ENCODE data around the gene GPC6. TPM values are rescaled to one million over a fixed set of nuclear protein-coding genes. Genes with fewer than 3 reads are reported as not detected.

GPC6 gene
- total RNA-seq, 1 experiment from 2014 or later: 16.7 TPM

GRCh38 chr13:93265800-93266199, 39.2 kb downstream of the GPC6 start:
- no peak for DNase-seq (ENCODE audit: extremely low read depth, low read depth)

DNA sequence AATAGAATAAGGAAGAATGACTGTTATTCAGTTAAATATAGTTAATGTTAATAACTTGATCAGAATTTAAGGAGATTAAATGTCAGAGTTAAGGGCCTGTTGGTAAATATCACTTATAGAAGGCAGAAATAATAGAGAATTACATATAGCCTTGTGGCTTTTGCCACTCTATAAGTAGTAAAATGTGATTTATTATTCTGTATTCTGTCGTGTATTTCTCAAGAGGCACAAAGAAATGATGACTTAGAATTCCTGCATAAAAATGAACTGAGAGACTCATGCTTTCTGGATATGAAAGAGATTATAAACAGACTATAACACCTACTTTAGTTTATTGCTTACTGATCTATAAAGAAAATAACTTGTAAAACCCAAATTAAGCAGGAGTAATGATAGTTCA, 40.1 kb downstream of the GPC6 start:
- DNase-seq (ENCODE audit: extremely low read depth, low read depth): no peak

GRCh38 chr13:93268327-93269028, 41.9 kb downstream of the GPC6 start:
- DNase-seq (ENCODE audit: extremely low read depth, low read depth): no peak

DNA sequence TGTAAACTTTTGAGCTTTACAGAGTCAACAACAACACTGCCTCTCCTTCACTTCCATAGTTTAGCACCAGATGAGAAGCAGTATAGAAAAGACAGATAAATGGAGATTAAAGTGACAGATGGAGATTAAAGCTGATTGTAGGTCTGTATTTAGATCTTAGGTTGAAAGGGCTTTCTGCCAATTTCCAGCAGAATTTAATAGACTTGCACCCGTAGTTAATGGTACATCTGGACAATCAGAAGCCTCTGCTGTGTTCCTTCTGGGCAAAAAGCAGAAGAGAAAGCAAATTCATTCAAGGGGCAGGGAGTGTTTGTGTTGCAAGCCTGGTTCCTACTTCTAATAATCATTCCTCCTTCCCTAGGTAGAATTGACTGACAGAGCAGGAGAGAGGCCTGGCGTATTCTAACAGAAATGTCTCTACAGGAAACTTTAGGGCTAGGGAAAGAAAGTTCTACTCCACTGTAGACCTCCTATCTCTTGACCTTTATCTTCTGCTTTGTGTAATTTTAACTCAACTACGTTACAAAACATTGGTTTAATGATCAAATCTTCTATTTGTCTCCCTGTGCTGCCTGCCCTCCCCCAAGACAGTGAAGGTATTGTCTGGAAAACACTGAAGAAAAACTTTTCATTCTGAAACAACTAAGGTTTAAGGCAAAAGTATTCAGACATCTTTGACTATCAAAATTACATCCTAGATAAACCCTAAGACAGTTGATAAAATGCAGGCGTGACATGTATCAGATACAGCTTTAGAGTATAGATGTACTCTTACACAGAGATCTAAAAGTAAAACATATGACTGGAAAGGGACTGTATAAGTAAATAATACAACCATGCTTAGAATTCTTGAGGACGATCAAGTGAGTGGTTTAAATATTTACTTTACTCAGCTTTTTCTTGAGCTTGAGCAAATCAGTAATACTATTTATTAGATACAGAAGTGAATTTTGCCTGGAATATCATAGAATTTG, 44.4 kb downstream of the GPC6 start:
- no peak for DNase-seq (ENCODE audit: extremely low read depth, low read depth)

- DNase-seq (ENCODE audit: extremely low read depth, low read depth): no peak
Observed at GRCh38 chr13:93279982-93280381, 53.4 kb downstream of the GPC6 start.

DNA sequence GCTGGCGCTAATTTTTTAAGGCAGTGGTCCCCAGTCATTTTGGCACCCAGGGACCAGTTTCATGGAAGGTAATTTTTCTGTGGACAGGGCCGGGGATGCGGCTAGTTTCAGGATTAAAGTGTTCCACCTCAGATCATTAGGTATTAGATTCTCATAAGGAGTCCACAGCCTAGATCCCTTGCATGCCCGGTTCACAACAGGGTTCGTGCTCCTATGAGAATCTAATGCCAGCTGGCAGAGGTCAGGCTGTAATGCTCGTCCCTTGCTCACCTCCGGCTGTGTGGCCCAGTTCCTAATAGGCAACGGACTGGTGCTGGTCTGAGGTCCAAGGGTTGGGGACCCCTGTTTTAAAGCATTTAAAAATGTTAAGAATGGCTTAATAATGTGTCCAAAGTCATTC, 54.1 kb downstream of the GPC6 start:
- no peak for DNase-seq (ENCODE audit: extremely low read depth, low read depth)

- DNase-seq (ENCODE audit: extremely low read depth, low read depth): no peak
Observed at GRCh38 chr13:93283255-93283654, 56.6 kb downstream of the GPC6 start.

GRCh38 chr13:93284064-93284463, 57.5 kb downstream of the GPC6 start:
- no peak for DNase-seq (ENCODE audit: extremely low read depth, low read depth)

GRCh38 chr13:93286047-93286446, 59.4 kb downstream of the GPC6 start:
- DNase-seq (ENCODE audit: extremely low read depth, low read depth): no peak

- DNase-seq (ENCODE audit: extremely low read depth, low read depth): no peak
Observed at GRCh38 chr13:93289053-93289452, 62.4 kb downstream of the GPC6 start.

DNA sequence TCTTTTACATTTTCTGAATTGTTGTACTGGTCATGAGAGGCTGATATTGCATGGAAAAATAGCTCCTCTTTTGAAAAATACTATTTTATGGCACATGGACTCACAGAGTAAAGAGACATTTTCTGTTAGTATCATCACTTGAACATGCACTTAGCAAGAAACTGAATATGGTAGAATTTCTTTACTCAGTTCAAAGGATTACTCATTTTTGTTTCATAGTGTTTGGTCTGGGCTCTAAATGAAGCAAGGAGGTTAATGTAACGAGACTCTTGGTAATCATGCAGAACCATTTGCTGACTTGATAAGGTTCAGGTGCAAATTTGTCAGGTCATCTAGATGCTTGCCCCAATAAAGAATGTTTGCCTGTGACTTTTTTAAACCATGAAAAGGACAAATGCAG, 63.2 kb downstream of the GPC6 start:
- no peak for DNase-seq (ENCODE audit: extremely low read depth, low read depth)

DNA sequence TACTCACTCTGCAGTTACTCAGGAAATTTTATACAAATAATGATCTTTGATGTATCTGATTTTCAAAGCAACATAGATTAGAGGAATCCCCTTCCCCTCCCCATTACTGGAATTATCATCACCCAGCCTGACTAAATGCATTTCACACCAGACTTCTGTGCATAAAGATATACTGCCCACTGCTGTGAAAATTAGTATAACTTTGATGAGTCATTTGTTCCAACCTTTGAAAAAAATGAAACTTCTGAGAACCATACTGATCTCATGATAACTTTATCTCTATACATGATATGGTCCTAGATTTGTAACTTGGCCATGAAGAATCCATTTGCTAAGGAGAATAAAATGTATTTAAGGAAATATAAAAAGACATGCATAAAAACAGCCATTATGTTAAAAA, 63.9 kb downstream of the GPC6 start:
- no peak for DNase-seq (ENCODE audit: extremely low read depth, low read depth)

GRCh38 chr13:93292366-93292765, 65.8 kb downstream of the GPC6 start:
- DNase-seq (ENCODE audit: extremely low read depth, low read depth): no peak

- no peak for DNase-seq (ENCODE audit: extremely low read depth, low read depth)
Observed at GRCh38 chr13:93293710-93294109, 67.1 kb downstream of the GPC6 start.

DNA sequence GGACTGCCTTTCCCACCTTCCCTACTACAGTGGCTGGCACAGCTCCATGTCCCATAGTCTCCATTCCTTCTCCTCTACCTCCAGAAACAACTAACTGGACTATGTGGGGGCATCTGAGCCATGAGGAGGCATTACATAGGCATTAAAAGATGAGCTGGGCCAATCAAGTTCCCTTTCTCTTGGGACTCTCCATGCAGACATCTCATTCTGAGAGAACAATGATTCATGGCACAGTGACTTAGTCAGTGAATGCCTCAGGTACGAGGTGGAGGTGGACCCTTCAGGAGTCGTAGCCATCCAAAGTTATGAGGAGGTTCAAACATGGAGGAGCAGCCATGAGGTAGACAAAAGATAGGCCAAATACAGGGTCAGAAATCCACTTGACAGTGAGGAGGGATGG, 70.0 kb downstream of the GPC6 start:
- DNase-seq (ENCODE audit: extremely low read depth, low read depth): no peak

DNA sequence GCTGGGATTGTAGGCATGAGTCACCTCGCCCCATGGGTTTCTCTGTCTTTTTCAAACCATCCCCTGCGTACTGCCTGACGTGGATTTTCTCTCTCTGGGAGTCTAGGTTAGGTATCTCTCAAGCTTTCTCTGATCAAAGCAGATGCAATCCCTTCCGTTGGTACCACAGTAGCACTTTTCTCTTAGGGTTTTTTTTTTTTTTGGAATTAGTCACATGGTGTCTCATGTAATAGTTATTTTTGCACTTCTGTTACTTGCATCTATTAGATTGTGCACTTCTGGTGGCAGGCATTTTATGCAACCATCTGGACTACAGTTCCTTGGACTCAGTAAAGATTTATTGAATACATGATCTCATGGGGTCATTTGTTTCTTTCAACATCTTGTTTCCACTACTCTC, 72.1 kb downstream of the GPC6 start:
- DNase-seq (ENCODE audit: extremely low read depth, low read depth): no peak

GRCh38 chr13:93304134-93304533, 77.5 kb downstream of the GPC6 start:
- DNase-seq (ENCODE audit: extremely low read depth, low read depth): no peak

DNA sequence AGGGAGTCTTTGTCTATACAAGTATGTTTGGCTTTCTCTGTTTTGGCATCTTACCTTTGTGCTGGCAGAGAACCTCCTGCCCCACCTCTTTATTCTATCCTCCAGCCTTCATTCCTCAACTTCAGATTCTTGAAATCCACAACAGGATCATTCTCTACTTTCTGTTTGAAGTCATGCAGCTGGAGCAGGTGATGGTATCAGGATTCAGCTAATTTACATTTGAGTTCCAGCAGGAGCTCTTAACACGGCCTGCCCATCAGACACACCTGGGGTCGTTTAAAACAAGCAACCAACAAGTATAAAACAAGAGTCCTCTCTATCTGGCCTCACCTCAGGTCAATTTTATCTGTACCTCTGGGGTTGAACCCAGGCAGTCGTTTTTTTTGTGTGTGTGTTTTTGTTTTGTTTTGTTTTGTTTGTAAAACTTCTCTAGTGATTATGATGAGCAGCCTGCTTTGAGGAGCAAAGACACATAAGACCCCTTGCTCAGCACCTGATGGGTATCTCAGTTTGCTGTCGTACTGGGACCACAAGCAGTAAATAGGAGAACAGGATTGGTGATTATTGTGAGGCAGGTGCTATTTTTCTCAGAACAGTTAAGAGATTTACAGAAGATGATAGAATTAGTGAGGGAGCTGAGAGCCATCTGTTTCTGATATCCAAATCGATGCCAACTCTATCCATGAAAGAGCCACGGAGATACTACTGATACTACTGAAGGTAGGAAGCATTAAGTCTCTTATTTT, 78.4 kb downstream of the GPC6 start:
- no peak for DNase-seq (ENCODE audit: extremely low read depth, low read depth)

GRCh38 chr13:93305886-93306285, 79.3 kb downstream of the GPC6 start:
- no peak for DNase-seq (ENCODE audit: extremely low read depth, low read depth)

- no peak for DNase-seq (ENCODE audit: extremely low read depth, low read depth)
Observed at GRCh38 chr13:93307136-93307535, 80.5 kb downstream of the GPC6 start.

DNA sequence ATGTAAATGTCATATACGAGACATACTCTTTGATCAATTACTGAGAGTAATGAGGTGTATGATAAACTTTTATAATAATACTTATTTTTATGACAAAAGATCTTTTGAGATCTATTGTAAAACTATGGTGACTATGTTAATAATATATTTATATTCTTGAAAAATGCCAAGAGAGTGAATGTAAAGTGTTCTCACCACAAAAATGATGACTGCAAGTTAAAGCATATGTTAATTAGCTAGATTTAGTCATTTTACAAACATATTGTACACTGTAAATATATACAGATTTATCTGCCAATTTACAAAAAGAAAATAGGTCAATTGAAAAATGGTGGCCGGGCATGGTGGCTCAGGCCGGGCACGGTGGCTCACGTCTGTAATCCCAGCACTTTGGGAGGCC, 81.0 kb downstream of the GPC6 start:
- no peak for DNase-seq (ENCODE audit: extremely low read depth, low read depth)

All from NCI-H460 (cell line).